DMS153 treated with DMSO at 0.1 percent for 48 hours (cell line): ENCODE data around the gene DYNAP.

ENCODE experiments used
- DNase-seq: peaks from one replicate; lab custom pipeline; 2025; ENCODE audit not compliant: unreplicated experiment; lab: John Stamatoyannopoulos, UW

The DYNAP gene

GRCh38 chr18:54630963-54631362, 39.9 kb downstream of the DYNAP start:
- DNase-seq = no peak

DNA sequence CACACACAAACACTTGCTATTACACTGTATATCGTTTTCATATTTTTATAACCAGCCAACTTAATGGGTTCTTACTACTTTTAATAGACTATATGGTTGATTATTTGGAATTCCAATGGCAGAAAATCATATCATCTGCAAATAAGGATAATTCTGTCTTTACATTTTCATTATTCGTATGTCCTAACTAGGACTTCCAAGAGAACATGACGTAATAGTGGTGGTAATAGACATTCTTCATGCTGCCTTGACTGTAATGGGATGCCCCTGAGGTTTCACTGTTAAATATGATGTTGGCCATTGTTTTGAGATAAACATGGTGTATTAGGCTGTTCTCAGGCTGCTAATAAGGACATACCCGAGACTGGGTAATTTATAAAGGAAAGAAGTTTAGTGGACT, 45.2 kb downstream of the DYNAP start:
- DNase-seq = no peak

- DNase-seq = no peak
Observed at GRCh38 chr18:54641734-54642133, 50.7 kb downstream of the DYNAP start.

DNA sequence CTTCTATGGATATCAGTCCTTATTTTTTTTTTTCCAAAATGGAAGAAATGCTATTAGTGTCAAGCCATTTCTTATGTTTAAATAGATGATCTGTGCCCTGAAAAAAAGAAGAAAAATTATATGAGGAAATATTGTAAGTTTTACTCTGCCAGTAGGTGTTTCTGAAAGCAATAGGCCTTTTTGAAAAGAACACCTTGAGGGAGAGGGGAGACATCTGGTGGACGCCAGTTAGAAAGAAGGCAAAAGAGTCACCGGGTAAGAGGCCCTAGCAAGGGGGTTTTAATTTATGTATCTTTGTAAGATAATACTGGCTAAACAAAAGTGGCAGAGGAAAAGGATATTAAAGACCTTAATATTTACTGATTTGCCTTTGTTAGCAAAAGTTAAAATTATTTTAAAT, 56.1 kb downstream of the DYNAP start:
- DNase-seq = peak; percentile 20
